PC-9 (cell line): ENCODE results near the gene CD79B.

Experiments used
- CTCF ChIP-seq: fragments of 200-600 bp; sonication (generic); conservative IDR thresholded peaks from 2 replicates; pipeline ENCODE4 v1.6.1; 2017; ENCODE audit warnings: mixed run types, antibody characterized with exemption, mild to moderate bottlenecking, moderate library complexity
- EZH2 ChIP-seq: fragments of 200-600 bp; sonication (generic); IDR thresholded peaks from 2 replicates; pipeline ENCODE4 v1.8.0; 2017; ENCODE audit warnings: antibody characterized with exemption, low read depth

DNA sequence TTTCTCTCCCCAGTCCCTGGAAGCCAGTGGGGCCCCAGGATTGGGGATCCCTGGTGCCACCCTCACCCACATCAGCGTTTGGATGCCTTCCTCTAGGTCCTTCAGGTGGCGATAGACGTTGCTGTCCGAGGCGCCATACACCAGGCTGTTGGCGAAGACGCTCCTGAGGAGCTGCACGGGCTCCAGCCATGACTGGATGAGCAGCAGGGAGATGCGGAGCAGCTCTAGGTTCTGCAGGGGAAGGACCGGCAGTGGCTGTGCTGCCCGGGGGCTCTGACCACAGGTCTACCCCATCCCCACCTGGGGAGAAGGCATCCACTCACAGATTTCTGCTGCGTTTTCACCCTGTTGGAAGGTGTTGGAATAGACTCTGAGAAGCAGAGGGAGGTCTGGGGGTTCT lies 51.4 kb downstream of the CD79B start:
- TF ChIP-seq CTCF (no peak), EZH2 (no peak)
